ES-I3 (cell line): ENCODE measurements around the gene PLEK.

ENCODE experiments used
- H3K36me3 ChIP-seq: 2 replicates; pipeline ENCODE4 v1.6.1; 2013; ENCODE audit warnings: mild to moderate bottlenecking, low read length, control low read depth, moderate library complexity; ENCODE audit not compliant: insufficient read depth
- H3K4me1 ChIP-seq: 2 replicates; pipeline ENCODE4 v1.6.1; 2013; ENCODE audit warnings: mild to moderate bottlenecking, control low read depth, low read length; ENCODE audit not compliant: insufficient read depth
- H3K9ac ChIP-seq: 2 replicates; pipeline ENCODE4 v1.6.1; 2013; ENCODE audit warnings: low read depth, mild to moderate bottlenecking, low read length, moderate library complexity
- H3K9me3 ChIP-seq: 2 replicates; pipeline ENCODE4 v1.6.1; 2013; ENCODE audit warnings: mild to moderate bottlenecking, low read length, moderate library complexity; ENCODE audit not compliant: control insufficient read depth, insufficient read depth

PLEK gene

DNA sequence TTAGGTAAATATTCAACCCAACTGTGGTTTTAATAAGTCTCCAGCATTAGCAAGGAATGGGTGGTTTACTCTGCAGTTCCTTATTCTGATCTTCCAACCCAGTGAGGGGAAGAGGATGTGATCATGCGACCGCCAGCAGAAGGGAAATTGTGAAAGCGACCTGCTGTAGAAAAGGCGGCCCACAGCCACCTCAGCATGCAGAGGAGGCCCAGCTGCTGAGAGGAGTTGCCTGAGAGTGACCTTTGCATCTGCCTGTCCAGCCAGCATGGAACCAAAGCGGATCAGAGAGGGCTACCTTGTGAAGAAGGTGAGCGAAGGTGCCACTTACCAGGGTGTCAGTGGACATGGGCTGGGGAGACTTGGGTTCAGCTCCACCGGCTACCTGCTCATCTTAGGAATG, at the start of gene PLEK:
TSS of gene PLEK (plus strand) at position 196 of the 400 bp plus-strand sequence. CDS start at position 266, 70 bp downstream.
- Histone ChIP-seq H3K4me1 (no peaks in the 10 kb centered on the region), H3K9me3 (no peaks in the 10 kb centered on the region), H3K36me3 (no peaks in the 10 kb centered on the region; the same call in 1 of the 2 replicates), H3K9ac (no peak within 1 kb of the TSS)

DNA sequence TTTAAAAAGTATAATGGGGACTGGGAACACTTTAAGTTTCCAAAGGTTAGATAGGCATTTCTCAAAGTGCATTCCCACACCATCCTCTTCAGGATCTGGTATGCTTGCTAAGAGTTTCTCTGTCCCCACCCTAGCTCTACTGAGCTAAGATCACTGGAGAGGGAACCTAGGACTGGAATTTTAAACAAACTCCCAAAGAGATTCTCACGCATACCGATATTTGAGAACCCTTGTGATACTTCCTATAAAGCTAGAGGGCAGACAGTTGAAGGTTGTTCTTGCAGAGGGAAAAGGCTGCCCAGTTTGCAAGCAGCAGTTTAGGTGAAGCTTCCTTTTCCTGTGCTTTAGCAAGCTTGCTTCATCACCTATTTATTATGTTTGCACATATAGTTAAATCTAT, 49.0 kb upstream of the PLEK start:
- H3K4me1 ChIP-seq, result no peaks in the 10 kb centered on the region
- H3K9ac ChIP-seq, result no peak overlapping the region
- no peaks in the 10 kb centered on the region for H3K36me3 ChIP-seq
- no peaks in the 10 kb centered on the region; the same call in 1 of the 2 replicates for H3K9me3 ChIP-seq

- Histone ChIP-seq H3K4me1 (no peaks in the 10 kb centered on the region), H3K9me3 (no peaks in the 10 kb centered on the region; the same call in 1 of the 2 replicates), H3K36me3 (no peaks in the 10 kb centered on the region), H3K9ac (peak overlapping the region; percentile 71)
Measured at GRCh38 chr2:68317971-68318913, 46.8 kb upstream of the PLEK start.

- no peaks in the 10 kb centered on the region; the same call in 1 of the 2 replicates for H3K9me3 ChIP-seq
- H3K4me1 ChIP-seq, result no peaks in the 10 kb centered on the region
- no peaks in the 10 kb centered on the region for H3K36me3 ChIP-seq
- peak overlapping the region; percentile 71 for H3K9ac ChIP-seq
Measured at GRCh38 chr2:68318914-68319397, 46.1 kb upstream of the PLEK start.

DNA sequence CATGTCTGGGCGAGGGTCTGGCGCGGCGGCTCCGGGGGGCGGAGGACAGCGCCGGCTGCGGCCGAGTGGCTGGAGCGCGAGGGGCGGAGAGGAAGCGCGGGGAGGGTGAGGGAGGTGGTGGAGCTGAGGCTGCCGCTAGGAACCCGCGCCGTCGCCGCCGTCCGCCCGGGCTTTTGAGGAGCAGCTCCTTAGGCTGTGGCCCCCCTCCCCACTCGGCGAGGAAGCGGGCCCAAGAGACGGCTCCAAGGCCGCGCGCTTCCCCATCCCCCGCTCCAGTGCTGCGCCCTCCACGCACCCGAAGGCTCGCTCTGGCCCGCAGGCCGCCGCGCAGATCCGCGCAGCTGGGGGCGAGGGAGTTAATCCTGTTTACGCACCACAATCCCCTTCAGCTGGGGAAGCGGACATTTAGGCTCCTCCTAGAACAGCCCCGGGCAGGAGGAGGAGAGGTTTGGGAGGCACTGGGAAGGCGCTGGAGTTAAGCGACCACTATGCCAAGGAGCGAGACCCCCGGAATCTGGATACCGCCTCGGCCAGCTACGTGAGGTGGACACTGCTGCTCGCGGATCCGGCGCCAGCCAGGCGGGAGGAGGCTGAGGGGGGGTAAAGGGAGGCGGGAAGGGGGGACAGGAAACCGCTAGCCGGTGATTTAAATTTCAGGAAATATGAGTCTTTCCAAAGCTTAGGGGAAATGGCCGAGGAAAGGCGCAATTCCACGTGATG, 45.5 kb upstream of the PLEK start, which contains the start of gene CNRIP1:
TSS of gene CNRIP1 (minus strand) at position 552 of the 720 bp plus-strand sequence. CDS start at position 3, 549 bp downstream.
- Histone ChIP-seq H3K9me3 (no peaks in the 10 kb centered on the region; the same call in 1 of the 2 replicates), H3K36me3 (no peaks in the 10 kb centered on the region), H3K9ac (peak within 1 kb of the TSS; percentile 71), H3K4me1 (no peaks in the 10 kb centered on the region)

- Histone ChIP-seq H3K9ac (peak overlapping the region; percentile 71; the same call in 1 of the 2 replicates), H3K36me3 (no peaks in the 10 kb centered on the region)
Measured at GRCh38 chr2:68320118-68320641, 44.9 kb upstream of the PLEK start.

GRCh38 chr2:68325056-68325455, 40.0 kb upstream of the PLEK start:
- Histone ChIP-seq H3K4me1 (no peaks in the 10 kb centered on the region), H3K36me3 (no peaks in the 10 kb centered on the region), H3K9ac (no peak overlapping the region), H3K9me3 (no peaks in the 10 kb centered on the region)

More at GRCh38 chr2:68320118-68320641, 44.9 kb upstream of the PLEK start:
- Histone ChIP-seq H3K9me3 (no peaks in the 10 kb centered on the region; the same call in 1 of the 2 replicates), H3K4me1 (no peaks in the 10 kb centered on the region)

GRCh38 chr2:68328901-68329300, 36.2 kb upstream of the PLEK start:
- no peak overlapping the region for H3K9ac ChIP-seq

DNA sequence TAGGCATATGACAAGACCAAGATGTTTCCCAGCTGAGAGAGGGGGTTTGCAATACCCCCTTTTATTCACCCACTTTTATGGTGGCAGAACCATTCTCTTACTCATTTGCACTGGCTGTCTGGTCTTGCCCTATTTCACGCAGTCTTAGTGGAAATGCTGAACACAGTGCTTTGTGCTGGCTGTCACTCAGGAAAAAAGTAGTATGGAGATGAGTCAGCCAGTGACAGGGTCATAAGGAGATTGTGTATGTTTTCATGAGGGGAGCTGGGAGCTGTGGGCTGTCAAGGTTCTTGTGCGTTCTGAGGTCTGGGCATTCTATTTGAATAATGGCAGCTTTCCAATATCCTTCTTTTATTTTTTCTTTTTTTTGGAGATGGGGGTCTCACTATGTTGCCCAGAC, 34.4 kb upstream of the PLEK start:
- H3K9me3 ChIP-seq, result no peaks in the 10 kb centered on the region
- no peaks in the 10 kb centered on the region for H3K36me3 ChIP-seq
- H3K9ac ChIP-seq, result no peak overlapping the region
- H3K4me1 ChIP-seq, result no peaks in the 10 kb centered on the region

More at GRCh38 chr2:68328901-68329300, 36.2 kb upstream of the PLEK start:
- Histone ChIP-seq H3K9me3 (no peaks in the 10 kb centered on the region), H3K4me1 (no peaks in the 10 kb centered on the region), H3K36me3 (no peaks in the 10 kb centered on the region)

DNA sequence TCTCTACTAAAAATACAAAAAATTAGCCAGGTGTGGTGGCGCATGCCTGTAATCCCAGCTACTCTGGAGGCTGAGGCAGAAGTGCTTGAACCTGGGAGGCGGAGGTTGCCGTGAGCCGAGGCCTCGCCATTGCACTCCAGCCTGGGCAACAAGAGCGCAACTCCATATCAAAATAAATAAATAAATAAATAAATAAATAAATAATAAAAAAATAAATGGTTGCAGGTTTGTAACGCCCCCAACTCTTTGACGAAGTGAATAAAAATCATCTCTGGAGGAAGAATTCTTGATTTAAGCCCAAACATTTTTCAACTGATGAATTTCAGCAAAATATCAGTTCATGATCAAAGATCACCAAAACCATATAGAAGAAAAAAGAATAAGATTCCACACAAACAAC, 32.1 kb upstream of the PLEK start:
- Histone ChIP-seq H3K9ac (no peak overlapping the region), H3K36me3 (no peaks in the 10 kb centered on the region), H3K9me3 (no peaks in the 10 kb centered on the region)

GRCh38 chr2:68333931-68334330, 31.2 kb upstream of the PLEK start:
- Histone ChIP-seq H3K4me1 (no peaks in the 10 kb centered on the region), H3K9me3 (no peaks in the 10 kb centered on the region), H3K9ac (no peak overlapping the region), H3K36me3 (no peaks in the 10 kb centered on the region)

More for the DNA sequence above, 32.1 kb upstream of the PLEK start:
- H3K4me1 ChIP-seq, result no peaks in the 10 kb centered on the region

- no peak overlapping the region for H3K9ac ChIP-seq
- no peaks in the 10 kb centered on the region for H3K4me1 ChIP-seq
- no peaks in the 10 kb centered on the region for H3K9me3 ChIP-seq
- no peaks in the 10 kb centered on the region for H3K36me3 ChIP-seq
Measured at GRCh38 chr2:68336192-68336591, 28.9 kb upstream of the PLEK start.

DNA sequence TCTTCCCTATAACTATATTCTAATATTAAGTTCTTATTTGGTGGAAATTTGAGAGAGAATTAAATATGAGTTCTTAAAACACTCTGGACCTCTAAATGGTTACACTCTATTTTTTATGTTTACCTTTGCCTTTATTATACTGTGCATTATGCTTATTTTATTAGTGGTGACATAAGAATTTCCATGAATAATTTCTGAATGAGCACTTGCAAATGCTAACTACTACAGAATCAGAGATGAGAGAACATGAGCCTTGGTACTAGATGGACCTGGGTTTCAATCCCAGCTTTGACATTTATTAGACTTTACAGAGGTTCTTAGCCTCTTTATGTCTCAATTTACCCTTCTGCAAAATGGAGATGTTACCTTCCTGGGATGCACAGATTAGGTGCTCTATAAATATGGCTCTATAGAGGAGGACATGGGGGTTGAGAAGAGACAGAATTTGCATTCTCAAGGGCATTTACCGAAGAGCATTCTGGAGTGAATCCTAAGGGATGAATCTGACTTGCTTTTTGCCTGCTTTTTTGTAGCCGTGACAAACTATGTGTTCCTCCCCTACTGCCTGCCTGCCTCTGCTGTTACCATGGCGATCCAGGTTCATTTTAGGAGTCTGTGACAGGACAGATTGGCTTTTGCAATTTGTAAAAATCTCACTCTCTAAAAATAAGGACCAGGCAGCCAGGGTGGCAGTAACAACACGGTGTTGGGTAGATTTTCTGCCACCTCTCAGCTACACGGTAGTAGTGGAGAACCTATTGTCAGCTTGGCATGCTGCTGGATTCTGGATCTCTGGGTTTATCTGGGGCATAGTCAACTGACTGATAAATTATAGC, 24.6 kb upstream of the PLEK start:
- Histone ChIP-seq H3K9ac (no peak overlapping the region), H3K36me3 (no peaks in the 10 kb centered on the region), H3K4me1 (peaks cover 4% of the 10 kb centered on the region; the same call in 1 of the 2 replicates), H3K9me3 (no peaks in the 10 kb centered on the region)
